Coronary artery (tissue), 2 donors: ENCODE data around the gene PDS5B.

ENCODE experiments used
- DNase-seq: peaks from one replicate; pipeline ENCODE4 v3.0.0-alpha.2; 2017; ENCODE audit warnings: low spot score
- H3K27ac ChIP-seq, 2 donors: fragments of 200-600 bp; sonication (generic); one replicate each; pipeline ENCODE4 v1.5.1; 2016 to 2019
- H3K4me3 ChIP-seq: fragments of 200-600 bp; sonication (generic); 2 replicates; pipeline ENCODE4 v1.5.1; 2016; ENCODE audit warnings: mild to moderate bottlenecking, moderate library complexity
- TF ChIP-seq, protein P1 (sequence below): fragments of 200-600 bp; sonication (generic); IDR thresholded peaks from one replicate; pipeline ENCODE4 v1.5.1; 2019; ENCODE audit warnings: antibody characterized with exemption

PDS5B gene

DNA sequence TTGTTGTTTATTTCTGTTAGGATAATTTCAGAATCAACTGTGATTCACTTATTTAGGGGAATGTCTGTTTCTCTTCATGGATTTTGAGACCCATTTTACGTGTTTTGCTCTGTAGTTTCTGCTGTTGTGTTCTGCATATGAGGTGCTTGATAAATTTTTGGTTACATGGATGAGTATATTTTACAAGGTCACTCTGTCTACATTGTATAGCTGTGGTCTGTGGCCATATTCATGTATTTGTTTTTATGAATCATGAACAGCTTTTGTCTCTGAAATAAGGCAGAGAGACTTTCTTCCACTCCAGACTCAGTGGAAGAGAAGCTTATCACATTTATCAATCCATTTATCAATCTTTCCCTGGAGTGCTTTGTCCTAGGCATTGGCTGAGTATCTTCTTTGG, 56.6 kb downstream of the PDS5B start:
- DNase-seq = no peak
- no peak overlapping the region for H3K27ac ChIP-seq
- TF ChIP-seq, protein P1, sequence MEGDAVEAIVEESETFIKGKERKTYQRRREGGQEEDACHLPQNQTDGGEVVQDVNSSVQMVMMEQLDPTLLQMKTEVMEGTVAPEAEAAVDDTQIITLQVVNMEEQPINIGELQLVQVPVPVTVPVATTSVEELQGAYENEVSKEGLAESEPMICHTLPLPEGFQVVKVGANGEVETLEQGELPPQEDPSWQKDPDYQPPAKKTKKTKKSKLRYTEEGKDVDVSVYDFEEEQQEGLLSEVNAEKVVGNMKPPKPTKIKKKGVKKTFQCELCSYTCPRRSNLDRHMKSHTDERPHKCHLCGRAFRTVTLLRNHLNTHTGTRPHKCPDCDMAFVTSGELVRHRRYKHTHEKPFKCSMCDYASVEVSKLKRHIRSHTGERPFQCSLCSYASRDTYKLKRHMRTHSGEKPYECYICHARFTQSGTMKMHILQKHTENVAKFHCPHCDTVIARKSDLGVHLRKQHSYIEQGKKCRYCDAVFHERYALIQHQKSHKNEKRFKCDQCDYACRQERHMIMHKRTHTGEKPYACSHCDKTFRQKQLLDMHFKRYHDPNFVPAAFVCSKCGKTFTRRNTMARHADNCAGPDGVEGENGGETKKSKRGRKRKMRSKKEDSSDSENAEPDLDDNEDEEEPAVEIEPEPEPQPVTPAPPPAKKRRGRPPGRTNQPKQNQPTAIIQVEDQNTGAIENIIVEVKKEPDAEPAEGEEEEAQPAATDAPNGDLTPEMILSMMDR = no peak
- H3K4me3 ChIP-seq = no peak overlapping the region

DNA sequence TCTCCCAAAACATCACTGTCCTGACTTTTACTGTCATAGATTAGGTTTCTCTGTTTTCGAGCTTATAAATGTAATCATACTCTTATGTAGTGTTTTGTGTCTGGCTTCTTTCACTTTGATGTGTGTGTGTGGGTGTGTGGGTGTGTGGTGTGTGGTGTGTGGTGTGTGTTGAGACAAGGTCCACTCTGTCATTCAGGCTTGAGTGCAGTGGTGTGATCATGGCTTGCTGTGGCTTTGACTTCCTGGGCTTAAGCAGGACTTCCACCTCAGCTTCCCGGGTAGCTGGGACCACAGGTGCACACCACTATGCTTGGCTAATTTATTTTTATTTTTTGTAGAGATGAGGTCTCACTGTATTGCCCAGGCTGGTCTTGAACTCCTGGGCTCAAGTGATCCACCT, 59.6 kb downstream of the PDS5B start:
- DNase-seq = no peak
- Histone ChIP-seq H3K4me3 (no peak overlapping the region), H3K27ac (no peak overlapping the region)
- TF ChIP-seq, protein P1 = no peak

DNA sequence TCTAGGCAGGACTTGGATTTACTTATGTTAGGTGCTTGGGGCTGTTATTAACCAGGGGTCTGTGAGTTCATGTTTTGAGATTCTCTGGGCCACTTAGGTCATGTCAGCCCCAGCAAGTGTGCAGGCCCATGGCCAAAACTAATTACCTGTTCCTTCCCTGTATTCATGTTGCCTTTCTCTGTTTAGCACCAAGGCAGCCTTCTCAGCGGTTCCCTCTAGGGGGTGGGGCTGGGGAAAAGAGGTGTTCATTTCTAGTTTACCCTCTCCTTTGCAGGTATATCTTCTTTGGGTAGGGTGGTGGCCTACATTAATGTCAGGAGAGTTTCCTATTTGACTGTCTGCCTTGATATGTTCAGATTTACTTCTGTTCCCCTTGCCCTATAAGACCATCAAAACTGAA, 61.7 kb downstream of the PDS5B start:
- H3K27ac ChIP-seq = no peak overlapping the region
- H3K4me3 ChIP-seq = no peak overlapping the region
- DNase-seq = no peak
- TF ChIP-seq, protein P1 = no peak

DNA sequence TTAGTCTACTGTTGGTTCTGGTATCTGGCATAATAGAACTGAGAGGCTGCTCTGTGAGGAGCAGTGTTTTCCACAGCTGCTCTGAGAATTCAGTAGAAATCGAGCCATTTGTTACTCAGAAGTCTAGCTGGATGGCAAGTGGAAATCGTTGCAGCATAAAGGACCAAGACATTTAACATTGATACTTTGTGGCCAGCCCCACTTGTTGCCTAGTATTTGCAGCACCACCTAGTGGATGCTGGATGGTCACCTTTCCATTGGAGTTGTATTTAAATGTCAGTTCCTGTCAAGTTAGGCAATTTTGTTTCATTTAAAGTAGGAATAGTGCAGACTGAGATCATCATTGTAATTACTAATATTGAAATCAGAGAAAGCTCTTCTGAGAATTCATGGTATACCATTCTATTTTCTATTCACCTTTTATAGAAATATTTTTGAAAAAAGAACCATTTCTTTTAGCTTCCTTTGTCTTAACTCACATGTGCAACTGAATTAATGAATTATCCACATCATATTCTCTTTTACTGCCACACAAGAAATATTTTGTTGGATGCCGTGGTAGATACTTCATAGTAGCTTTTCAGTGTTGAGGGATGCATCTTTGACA, 64.6 kb downstream of the PDS5B start:
- no peak overlapping the region for H3K27ac ChIP-seq
- DNase-seq = no peak
- no peak overlapping the region for H3K4me3 ChIP-seq
- TF ChIP-seq, protein P1 = peak; percentile 56

DNA sequence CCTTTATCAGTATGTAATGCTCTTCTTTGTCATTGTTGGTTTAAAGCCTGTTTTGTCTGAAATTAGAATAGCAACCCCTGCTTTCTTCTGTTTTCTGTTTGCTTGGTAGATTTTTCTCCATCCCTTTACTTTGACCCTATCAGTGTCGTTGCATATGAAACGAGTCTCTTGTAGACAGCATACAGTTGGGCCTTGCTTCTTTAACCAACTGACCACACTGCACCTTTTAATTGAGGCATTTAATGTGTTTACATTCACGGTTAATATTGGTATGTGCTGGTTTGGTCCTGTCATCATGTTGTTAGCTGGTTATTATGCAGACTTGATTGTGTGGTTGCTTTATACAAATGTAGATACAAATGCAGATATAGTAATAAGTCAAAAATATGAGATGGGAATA, 71.1 kb downstream of the PDS5B start:
- TF ChIP-seq, protein P1 = no peak
- H3K4me3 ChIP-seq = no peak overlapping the region
- DNase-seq = no peak
- no peak overlapping the region for H3K27ac ChIP-seq

DNA sequence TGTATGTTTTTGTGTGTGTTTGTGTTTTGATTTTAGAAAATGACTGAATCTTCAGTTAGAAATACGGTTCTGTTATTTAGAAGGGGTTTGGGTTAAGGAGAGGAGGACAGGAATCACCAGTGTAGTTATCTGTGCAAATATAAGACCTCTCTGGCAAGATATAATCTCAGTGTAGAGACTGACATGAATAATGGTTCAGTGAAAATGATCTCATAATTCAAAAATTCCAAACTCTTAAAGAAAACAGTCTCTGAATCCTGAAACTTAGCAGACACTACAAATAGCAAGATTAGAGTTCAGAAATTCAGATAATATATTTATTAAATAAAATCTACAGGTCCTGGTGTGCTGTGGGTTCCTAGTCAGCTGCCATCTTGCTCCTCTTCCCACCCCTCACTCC, 73.5 kb downstream of the PDS5B start:
- no peak overlapping the region for H3K4me3 ChIP-seq
- TF ChIP-seq, protein P1 = no peak
- peak overlapping the region in 1 of 2 donors; percentile 33 for H3K27ac ChIP-seq
- DNase-seq = no peak

DNA sequence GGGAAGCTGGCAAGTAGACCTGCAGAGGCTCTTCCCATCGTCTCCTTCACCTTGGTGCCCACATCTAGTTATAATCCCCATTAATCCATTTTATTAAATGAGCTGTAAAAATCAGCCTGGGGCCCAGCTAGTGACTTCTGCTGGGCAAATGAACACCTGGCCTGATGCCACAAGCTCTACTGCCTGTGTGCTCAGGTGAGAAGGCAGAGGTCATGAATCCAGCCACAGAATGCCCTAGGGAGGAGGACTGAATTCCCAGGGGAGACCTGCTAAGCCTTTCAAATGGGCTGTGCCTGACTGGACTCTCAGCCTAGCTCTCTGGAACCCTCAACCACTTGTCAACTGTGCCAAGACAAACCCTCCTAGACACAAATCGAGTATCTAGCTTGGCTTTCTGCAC, 74.0 kb downstream of the PDS5B start:
- no peak for DNase-seq
- TF ChIP-seq, protein P1 = no peak
- H3K4me3 ChIP-seq = no peak overlapping the region
- peak overlapping the region in 1 of 2 donors; percentile 33 for H3K27ac ChIP-seq
